ENCODE results near the gene EFCAB6. TPM values are rescaled to one million over a fixed set of nuclear protein-coding genes. Genes with fewer than 3 reads are reported as not detected.

Gene EFCAB6
- total RNA-seq, 3 donors from 2014 or later, result 3.0 to 9.8 (median 5.9) TPM

DNA sequence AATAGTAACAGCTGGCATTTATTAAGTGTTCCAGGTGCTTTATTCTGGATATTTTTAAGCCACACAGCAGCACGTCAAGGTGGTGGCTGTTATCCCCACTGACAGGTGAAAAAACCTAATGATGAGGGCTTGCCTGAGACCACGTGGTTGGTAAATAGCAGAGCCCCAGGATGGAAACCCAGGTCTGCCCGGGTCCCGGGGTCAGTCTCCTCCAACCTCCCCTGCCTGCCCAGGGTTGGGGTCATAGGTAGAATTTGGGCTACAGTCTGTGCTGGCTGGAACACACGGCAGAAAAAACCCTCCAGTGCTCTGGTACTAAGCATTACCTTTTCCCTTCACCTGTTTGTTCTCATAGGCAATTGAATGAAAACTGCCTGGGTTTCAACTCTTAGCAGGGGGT, 57.9 kb downstream of the EFCAB6 start:
- TF ChIP-seq POLR2AphosphoS5 (IDR thresholded peaks at IDR 0.05) (no peak), POLR2A (IDR thresholded peaks at IDR 0.05) (no peak)
- TF ChIP-seq, protein P1, sequence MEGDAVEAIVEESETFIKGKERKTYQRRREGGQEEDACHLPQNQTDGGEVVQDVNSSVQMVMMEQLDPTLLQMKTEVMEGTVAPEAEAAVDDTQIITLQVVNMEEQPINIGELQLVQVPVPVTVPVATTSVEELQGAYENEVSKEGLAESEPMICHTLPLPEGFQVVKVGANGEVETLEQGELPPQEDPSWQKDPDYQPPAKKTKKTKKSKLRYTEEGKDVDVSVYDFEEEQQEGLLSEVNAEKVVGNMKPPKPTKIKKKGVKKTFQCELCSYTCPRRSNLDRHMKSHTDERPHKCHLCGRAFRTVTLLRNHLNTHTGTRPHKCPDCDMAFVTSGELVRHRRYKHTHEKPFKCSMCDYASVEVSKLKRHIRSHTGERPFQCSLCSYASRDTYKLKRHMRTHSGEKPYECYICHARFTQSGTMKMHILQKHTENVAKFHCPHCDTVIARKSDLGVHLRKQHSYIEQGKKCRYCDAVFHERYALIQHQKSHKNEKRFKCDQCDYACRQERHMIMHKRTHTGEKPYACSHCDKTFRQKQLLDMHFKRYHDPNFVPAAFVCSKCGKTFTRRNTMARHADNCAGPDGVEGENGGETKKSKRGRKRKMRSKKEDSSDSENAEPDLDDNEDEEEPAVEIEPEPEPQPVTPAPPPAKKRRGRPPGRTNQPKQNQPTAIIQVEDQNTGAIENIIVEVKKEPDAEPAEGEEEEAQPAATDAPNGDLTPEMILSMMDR (IDR thresholded peaks at IDR 0.05), result no peak
- H3K9me3 ChIP-seq, result no peaks in the 10 kb centered on the region

DNA sequence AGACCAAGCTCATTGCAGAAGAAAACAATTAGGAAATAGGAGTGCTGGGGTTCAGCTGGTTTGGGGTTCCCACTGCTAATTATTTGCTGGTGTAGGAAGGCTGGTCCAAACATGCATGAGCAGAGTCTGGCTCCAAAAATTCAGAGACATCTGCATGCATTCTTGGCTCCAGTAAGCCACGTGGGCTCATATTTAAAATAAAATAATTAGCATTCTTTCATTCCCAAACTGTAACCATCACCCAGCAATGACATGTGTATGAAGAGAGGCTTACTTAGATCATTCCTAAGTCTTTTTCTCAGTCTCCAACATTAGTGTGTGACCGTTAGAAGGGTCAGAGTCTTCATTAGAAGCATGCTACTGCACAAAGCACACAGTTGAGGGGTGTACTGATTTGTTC, 58.4 kb downstream of the EFCAB6 start:
- H3K36me3 ChIP-seq, result no peaks in the 10 kb centered on the region
- intact Hi-C loops (cut with DNase I; ENCODE audit: low total_unique reads), result no loop called here
- H3K27ac ChIP-seq, result no peak overlapping the region
- DNase-seq (ENCODE audit: low spot score in 2 of 2), result no peak
- no peak overlapping the region for H3K4me3 ChIP-seq
- H3K27me3 ChIP-seq, result no peaks in the 10 kb centered on the region
- no peaks in the 10 kb centered on the region for H3K4me1 ChIP-seq
- TF ChIP-seq, protein P1 (IDR thresholded peaks at IDR 0.05), result no peak
- TF ChIP-seq POLR2AphosphoS5 (IDR thresholded peaks at IDR 0.05) (no peak), POLR2A (IDR thresholded peaks at IDR 0.05) (no peak)
- H3K9me3 ChIP-seq, result no peaks in the 10 kb centered on the region

More for the DNA sequence above, 57.9 kb downstream of the EFCAB6 start:
- Histone ChIP-seq H3K4me1 (no peaks in the 10 kb centered on the region), H3K27ac (no peak overlapping the region), H3K27me3 (no peaks in the 10 kb centered on the region), H3K4me3 (no peak overlapping the region), H3K36me3 (no peaks in the 10 kb centered on the region)
- no peak for DNase-seq (ENCODE audit: low spot score in 2 of 2)
- intact Hi-C loops (cut with DNase I; ENCODE audit: low total_unique reads), result no loop called here

DNA sequence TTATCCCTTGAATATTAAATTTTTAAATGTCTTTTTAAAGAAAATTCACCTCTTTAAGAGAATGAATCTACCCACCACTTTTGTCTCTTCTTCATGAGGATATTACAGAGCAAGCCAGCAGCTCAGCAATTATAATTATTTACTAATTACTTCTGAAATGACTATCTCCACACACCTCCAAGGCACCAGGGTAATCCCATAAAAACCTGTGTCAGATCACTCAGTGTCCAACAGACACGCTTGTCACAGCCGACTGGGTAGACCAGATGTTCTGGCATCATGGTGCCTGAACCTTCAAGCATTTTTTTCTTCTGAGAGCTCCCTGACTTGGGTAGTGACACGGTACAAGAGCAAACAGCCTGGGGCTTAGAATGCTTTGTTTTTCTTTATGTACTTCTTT, 61.4 kb downstream of the EFCAB6 start:
- Histone ChIP-seq H3K4me1 (no peaks in the 10 kb centered on the region), H3K27ac (no peak overlapping the region), H3K36me3 (no peaks in the 10 kb centered on the region), H3K9me3 (no peaks in the 10 kb centered on the region), H3K27me3 (no peaks in the 10 kb centered on the region), H3K4me3 (no peak overlapping the region)
- intact Hi-C loops (cut with DNase I; ENCODE audit: low total_unique reads), result no loop called here
- TF ChIP-seq POLR2AphosphoS5 (IDR thresholded peaks at IDR 0.05) (no peak), POLR2A (IDR thresholded peaks at IDR 0.05) (no peak)
- TF ChIP-seq, protein P1 (IDR thresholded peaks at IDR 0.05), result no peak
- DNase-seq (ENCODE audit: low spot score in 2 of 2), result no peak

DNA sequence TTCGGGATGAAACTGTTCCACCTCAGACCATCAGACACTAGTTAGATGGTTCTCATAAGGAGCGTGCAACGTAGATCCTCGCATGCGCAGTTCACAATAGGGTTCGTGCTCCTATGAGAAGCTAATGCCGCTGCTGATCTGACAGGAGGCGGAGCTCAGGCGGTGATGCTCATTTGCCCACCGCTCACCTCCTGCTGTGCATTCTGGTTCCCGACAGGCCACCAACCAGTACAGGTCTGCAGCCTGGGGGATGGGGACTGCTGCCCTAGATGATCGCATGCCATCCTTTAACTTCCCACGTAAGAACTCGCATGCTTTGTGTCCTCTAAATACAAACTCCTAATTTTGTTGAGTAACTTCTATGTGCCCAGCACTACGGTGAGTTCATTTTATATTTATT, 62.6 kb downstream of the EFCAB6 start:
- Histone ChIP-seq H3K36me3 (no peaks in the 10 kb centered on the region), H3K27ac (no peak overlapping the region), H3K4me1 (no peaks in the 10 kb centered on the region), H3K4me3 (no peak overlapping the region), H3K27me3 (no peaks in the 10 kb centered on the region), H3K9me3 (no peaks in the 10 kb centered on the region)
- TF ChIP-seq, protein P1 (IDR thresholded peaks at IDR 0.05), result no peak
- TF ChIP-seq POLR2AphosphoS5 (IDR thresholded peaks at IDR 0.05), result no peak
- intact Hi-C loops (cut with DNase I; ENCODE audit: low total_unique reads), result no loop called here
- DNase-seq (ENCODE audit: low spot score in 2 of 2), result no peak

DNA sequence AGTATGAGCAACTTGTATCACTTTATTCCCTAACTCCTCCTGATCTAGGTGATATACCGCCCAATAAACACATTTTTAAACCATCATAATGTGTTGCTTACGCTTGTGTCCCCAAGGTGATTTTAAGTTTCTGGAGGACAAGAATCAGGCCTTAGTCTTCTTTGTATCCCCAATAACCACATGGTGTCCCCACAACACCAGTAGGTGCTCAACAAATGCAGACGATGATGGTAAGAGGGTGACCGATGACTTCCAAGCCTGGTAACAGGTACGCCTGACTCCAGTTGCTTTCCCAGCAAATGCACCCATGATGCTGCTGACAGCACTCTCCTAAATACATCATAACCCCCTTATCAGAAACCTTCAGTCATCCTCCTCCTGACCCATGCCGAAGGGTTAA, 64.2 kb downstream of the EFCAB6 start:
- intact Hi-C loops (cut with DNase I; ENCODE audit: low total_unique reads), result no loop called here
- Histone ChIP-seq H3K9me3 (no peaks in the 10 kb centered on the region), H3K27me3 (no peaks in the 10 kb centered on the region), H3K36me3 (no peaks in the 10 kb centered on the region), H3K4me3 (no peak overlapping the region), H3K4me1 (no peaks in the 10 kb centered on the region), H3K27ac (no peak overlapping the region)
- no peak for DNase-seq (ENCODE audit: low spot score in 2 of 2)
- TF ChIP-seq POLR2A (IDR thresholded peaks at IDR 0.05) (no peak), POLR2AphosphoS5 (IDR thresholded peaks at IDR 0.05) (no peak)
- TF ChIP-seq, protein P1 (IDR thresholded peaks at IDR 0.05), result no peak

Measured in breast epithelium (tissue), 4 donors.